H9 (cell line): ENCODE measurements around the gene QPRT. TPM values are rescaled to one million over a fixed set of nuclear protein-coding genes. Genes with fewer than 3 reads are reported as not detected.

Source experiments
- DNase-seq: peaks from one replicate; pipeline ENCODE4 v3.0.0-alpha.2; 2017
- H2AFZ ChIP-seq: one replicate; pipeline ENCODE4 v1.6.1; 2013; ENCODE audit warnings: mild to moderate bottlenecking, low read length, control low read depth, moderate library complexity
- H2AK5ac ChIP-seq: 2 replicates; pipeline ENCODE4 v1.6.1; 2013; ENCODE audit warnings: low read length, control low read depth, mixed read lengths; ENCODE audit not compliant: insufficient read length
- H2BK120ac ChIP-seq: one replicate; pipeline ENCODE4 v1.6.1; 2013; ENCODE audit warnings: low read depth, mild to moderate bottlenecking, low read length, control low read depth, inconsistent platforms; ENCODE audit not compliant: poor library complexity, severe bottlenecking
- H2BK12ac ChIP-seq: 2 replicates; pipeline ENCODE4 v1.6.1; 2013; ENCODE audit warnings: low read length, control low read depth, mixed read lengths, low read depth; ENCODE audit not compliant: insufficient read length
- H2BK15ac ChIP-seq: 2 replicates; pipeline ENCODE4 v1.6.1; 2013; ENCODE audit warnings: low read depth, low read length, control low read depth
- H2BK20ac ChIP-seq: one replicate; pipeline ENCODE4 v1.6.1; 2013; ENCODE audit warnings: low read depth, mild to moderate bottlenecking, low read length, control low read depth, inconsistent platforms; ENCODE audit not compliant: poor library complexity, severe bottlenecking
- H2BK5ac ChIP-seq: 2 replicates; pipeline ENCODE4 v1.6.1; 2013; ENCODE audit warnings: low read length, control low read depth, mixed read lengths; ENCODE audit not compliant: insufficient read length
- H3K14ac ChIP-seq: 2 replicates; pipeline ENCODE4 v1.6.1; 2013; ENCODE audit warnings: low read length, control low read depth; ENCODE audit not compliant: insufficient read depth
- H3K18ac ChIP-seq: 2 replicates; pipeline ENCODE4 v1.6.1; 2013; ENCODE audit warnings: low read depth, mild to moderate bottlenecking, mixed read lengths, low read length, control low read depth; ENCODE audit not compliant: insufficient read length
- H3K23ac ChIP-seq: 2 replicates; pipeline ENCODE4 v1.6.1; 2013; ENCODE audit warnings: low read length, control low read depth, mixed read lengths, low read depth; ENCODE audit not compliant: insufficient read length
- H3K23me2 ChIP-seq: 2 replicates; pipeline ENCODE4 v1.6.1; 2013; ENCODE audit warnings: low read depth, mild to moderate bottlenecking, mixed read lengths, low read length, control low read depth; ENCODE audit not compliant: insufficient read length, poor library complexity, severe bottlenecking
- H3K27ac ChIP-seq: 2 replicates; pipeline ENCODE4 v1.5.1; 2013; ENCODE audit warnings: low read length, control low read depth, mixed read lengths, low read depth; ENCODE audit not compliant: insufficient read length
- H3K27me3 ChIP-seq: 2 replicates; pipeline ENCODE4 v1.6.1; 2013; ENCODE audit warnings: low read length, control low read depth, inconsistent platforms; ENCODE audit not compliant: insufficient read depth
- H3K4ac ChIP-seq: 2 replicates; pipeline ENCODE4 v1.6.1; 2013; ENCODE audit warnings: low read depth, mild to moderate bottlenecking, control low read depth, inconsistent platforms, low read length, moderate library complexity
- H3K4me1 ChIP-seq: 2 replicates; pipeline ENCODE4 v1.6.1; 2013; ENCODE audit warnings: low read length, control low read depth, inconsistent platforms; ENCODE audit not compliant: insufficient read depth
- H3K4me2 ChIP-seq: 2 replicates; pipeline ENCODE4 v1.6.1; 2013; ENCODE audit warnings: low read length, control low read depth, mixed read lengths; ENCODE audit not compliant: insufficient read length, insufficient read depth
- H3K56ac ChIP-seq: 2 replicates; pipeline ENCODE4 v1.6.1; 2013; ENCODE audit warnings: low read depth, mild to moderate bottlenecking, mixed read lengths, low read length, control low read depth; ENCODE audit not compliant: insufficient read length
- H3K79me1 ChIP-seq: 2 replicates; pipeline ENCODE4 v1.6.1; 2013; ENCODE audit warnings: low read depth, mild to moderate bottlenecking, moderate library complexity, low read length, control low read depth, inconsistent platforms; ENCODE audit not compliant: insufficient read depth, poor library complexity, severe bottlenecking
- H3K79me2 ChIP-seq: 2 replicates; pipeline ENCODE4 v1.6.1; 2013; ENCODE audit warnings: low read length, control low read depth, inconsistent platforms; ENCODE audit not compliant: insufficient read depth
- H3K9ac ChIP-seq: 2 replicates; pipeline ENCODE4 v1.6.1; 2013; ENCODE audit warnings: low read length, control low read depth, mixed read lengths; ENCODE audit not compliant: insufficient read length; ENCODE audit errors: extremely low read depth
- H3K9me3 ChIP-seq: one replicate; pipeline ENCODE4 v1.6.1; 2013; ENCODE audit warnings: low read depth, low read length, inconsistent platforms; ENCODE audit not compliant: control insufficient read depth
- H3T11ph ChIP-seq: one replicate; pipeline ENCODE4 v1.6.1; 2013; ENCODE audit warnings: mild to moderate bottlenecking, low read length, control low read depth, inconsistent platforms
- H4K20me1 ChIP-seq: one replicate; pipeline ENCODE4 v1.6.1; 2013; ENCODE audit not compliant: control insufficient read depth, insufficient read length, insufficient read depth
- H4K5ac ChIP-seq: 2 replicates; pipeline ENCODE4 v1.6.1; 2013; ENCODE audit warnings: low read depth, mild to moderate bottlenecking, mixed read lengths, low read length, control low read depth; ENCODE audit not compliant: insufficient read length
- H4K8ac ChIP-seq: replicated peaks from 2 replicates; pipeline ENCODE4 v1.6.1; 2013; ENCODE audit warnings: low read length, control low read depth, mixed read lengths, low read depth; ENCODE audit not compliant: insufficient read length
- H4K91ac ChIP-seq: 2 replicates; pipeline ENCODE4 v1.6.1; 2013; ENCODE audit warnings: low read depth, mild to moderate bottlenecking, moderate library complexity, mixed read lengths, low read length, control low read depth; ENCODE audit not compliant: insufficient read length
- H3K27ac Mint-ChIP-seq, 3 experiments: 2 replicates in 2 of 3; 3 replicates in 1 of 3; pipeline ENCODE4 v1.8.0; 2020 to 2021; ENCODE audit warnings: mixed read lengths in 3 of 3, mild to moderate bottlenecking in 1 of 3, moderate library complexity in 1 of 3
- H3K27me3 Mint-ChIP-seq: 2 replicates; pipeline ENCODE4 v1.8.0; 2021; ENCODE audit warnings: low read depth, mild to moderate bottlenecking, moderate library complexity, mixed read lengths
- H3K36me3 Mint-ChIP-seq, 3 experiments: 2 replicates in 2 of 3; 3 replicates in 1 of 3; pipeline ENCODE4 v1.8.0; 2020 to 2021; ENCODE audit warnings: low read depth in 3 of 3, mixed read lengths in 3 of 3; ENCODE audit not compliant: insufficient read depth in 1 of 3
- H3K4me1 Mint-ChIP-seq, 2 experiments: 2 replicates each; pipeline ENCODE4 v1.8.0; 2020; ENCODE audit warnings: mixed read lengths in 2 of 2
- H3K4me3 Mint-ChIP-seq, 2 experiments: 2 replicates in 1 of 2; 3 replicates in 1 of 2; pipeline ENCODE4 v1.8.0; 2020 to 2021; ENCODE audit warnings: mild to moderate bottlenecking in 2 of 2, mixed read lengths in 2 of 2, moderate library complexity in 1 of 2
- H3K9me3 Mint-ChIP-seq, 2 experiments: 2 replicates in 1 of 2; 3 replicates in 1 of 2; pipeline ENCODE4 v1.8.0; 2020; ENCODE audit warnings: mild to moderate bottlenecking in 2 of 2, mixed read lengths in 2 of 2, moderate library complexity in 1 of 2
- WGBS: extraction: QIAGEN DNeasy Blood & Tissue Kit; methylation state at CpG from one replicate; pipeline ENCODE4 v1.1.7; 2013; ENCODE audit warnings: missing lambda C conversion rate, low lambda C conversion rate, mixed read lengths; ENCODE audit not compliant: insufficient read length; ENCODE audit errors: extremely low coverage; 5-methylcytosine and 5-hydroxymethylcytosine counted together
- total RNA-seq: library from RNA; stranded (reverse); gene quantifications from 2 replicates; pipeline ENCODE4 v1.2.1, GENCODE V29; 2021
- TF ChIP-seq, protein P1 (sequence below): fragments of 200-600 bp; sonication (generic); conservative IDR thresholded peaks from 3 replicates; pipeline ENCODE4 v1.8.0; 2021; ENCODE audit warnings: antibody characterized with exemption, mild to moderate bottlenecking

Gene QPRT
- total RNA-seq, 1 experiment from 2014 or later = 107 TPM

DNA sequence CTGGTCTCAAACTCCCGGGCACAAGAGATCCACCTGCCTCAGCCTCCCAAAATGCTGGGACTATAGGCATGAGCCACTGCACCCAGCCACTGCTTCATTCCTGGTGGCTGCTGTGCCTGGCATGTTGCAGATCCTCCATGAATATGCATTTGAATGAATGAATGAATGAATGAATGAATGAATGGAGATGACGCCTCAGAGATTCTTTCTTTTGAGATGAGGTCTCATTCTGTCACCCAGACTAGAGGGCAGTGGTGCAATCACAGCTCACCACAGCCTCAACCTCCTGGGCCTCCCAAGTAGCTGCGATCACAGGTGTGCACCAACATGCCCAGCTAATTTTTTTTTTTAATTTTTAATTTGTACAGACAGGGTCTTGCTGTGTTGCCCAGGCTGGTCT lies 10.7 kb upstream of the QPRT start:
- Histone ChIP-seq H4K91ac (no peak overlapping the region), H3K27me3 (no peaks in the 10 kb centered on the region; the same call in 1 of the 2 replicates), H3K79me1 (no peaks in the 10 kb centered on the region), H2AFZ (no peak overlapping the region), H3K23me2 (peaks cover 8% of the 10 kb centered on the region), H2BK20ac (no peak overlapping the region), H3K23ac (no peak overlapping the region), H3K4me2 (no peak overlapping the region), H3T11ph (no peak overlapping the region), H4K20me1 (no peaks in the 10 kb centered on the region), H2BK5ac (no peak overlapping the region), H2BK120ac (no peak overlapping the region), H4K5ac (no peak overlapping the region), H2AK5ac (no peak overlapping the region), H3K56ac (no peak overlapping the region), H3K79me2 (no peaks in the 10 kb centered on the region; the same call in 1 of the 2 replicates), H4K8ac (no peak overlapping the region), H3K4me1 (peaks cover 4% of the 10 kb centered on the region; the same call in 1 of the 2 replicates), H3K14ac (no peak overlapping the region), H3K27ac (no peak overlapping the region), H2BK15ac (no peak overlapping the region), H3K9me3 (no peaks in the 10 kb centered on the region), H2BK12ac (no peak overlapping the region), H3K4ac (no peak overlapping the region), H3K18ac (no peak overlapping the region), H3K9ac (no peak overlapping the region)
- TF ChIP-seq, protein P1, sequence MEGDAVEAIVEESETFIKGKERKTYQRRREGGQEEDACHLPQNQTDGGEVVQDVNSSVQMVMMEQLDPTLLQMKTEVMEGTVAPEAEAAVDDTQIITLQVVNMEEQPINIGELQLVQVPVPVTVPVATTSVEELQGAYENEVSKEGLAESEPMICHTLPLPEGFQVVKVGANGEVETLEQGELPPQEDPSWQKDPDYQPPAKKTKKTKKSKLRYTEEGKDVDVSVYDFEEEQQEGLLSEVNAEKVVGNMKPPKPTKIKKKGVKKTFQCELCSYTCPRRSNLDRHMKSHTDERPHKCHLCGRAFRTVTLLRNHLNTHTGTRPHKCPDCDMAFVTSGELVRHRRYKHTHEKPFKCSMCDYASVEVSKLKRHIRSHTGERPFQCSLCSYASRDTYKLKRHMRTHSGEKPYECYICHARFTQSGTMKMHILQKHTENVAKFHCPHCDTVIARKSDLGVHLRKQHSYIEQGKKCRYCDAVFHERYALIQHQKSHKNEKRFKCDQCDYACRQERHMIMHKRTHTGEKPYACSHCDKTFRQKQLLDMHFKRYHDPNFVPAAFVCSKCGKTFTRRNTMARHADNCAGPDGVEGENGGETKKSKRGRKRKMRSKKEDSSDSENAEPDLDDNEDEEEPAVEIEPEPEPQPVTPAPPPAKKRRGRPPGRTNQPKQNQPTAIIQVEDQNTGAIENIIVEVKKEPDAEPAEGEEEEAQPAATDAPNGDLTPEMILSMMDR = no peak
- Mint-ChIP-seq H3K9me3 (no peaks in the 10 kb centered on the region; a peak in 1 of 5 replicates), H3K4me1 (peaks cover 28 to 33% of the 10 kb centered on the region in 2 experiments), H3K36me3 (no peaks in the 10 kb centered on the region; a peak in 1 of 7 replicates), H3K4me3 (no peak overlapping the region), H3K27ac (no peak overlapping the region), H3K27me3 (peaks cover 9% of the 10 kb centered on the region; the same call in 1 of the 2 replicates)
- no peak for DNase-seq
- WGBS = no CpG with 5 or more reads among the region's 3 CpGs
